ENCODE measurements around the gene HDAC4. TPM values are rescaled to one million over a fixed set of nuclear protein-coding genes. Genes with fewer than 3 reads are reported as not detected.

The HDAC4 gene
- total RNA-seq, 1 experiment from 2014 or later = 11.3 TPM

- Histone ChIP-seq H3K4me1 (no peaks in the 10 kb centered on the region; the same call in 1 of the 2 replicates), H3K27me3 (peaks cover 43% of the 10 kb centered on the region), H3K4me3 (no peak overlapping the region), H3K9me3 (replicated peaks) (no peaks in the 10 kb centered on the region), H3K27ac (no peak overlapping the region), H3K36me3 (no peaks in the 10 kb centered on the region)
- DNase-seq = no peak
Measured at GRCh38 chr2:239002591-239002953, 398.2 kb downstream of the HDAC4 start.

GRCh38 chr2:239001794-239002193 lies 399.0 kb downstream of the HDAC4 start:
- H3K4me3 ChIP-seq = no peak overlapping the region
- no peak overlapping the region for H3K27ac ChIP-seq
- no peaks in the 10 kb centered on the region for H3K36me3 ChIP-seq
- H3K9me3 ChIP-seq (replicated peaks) = no peaks in the 10 kb centered on the region
- peaks cover 44% of the 10 kb centered on the region for H3K27me3 ChIP-seq
- no peak for DNase-seq
- no peaks in the 10 kb centered on the region; the same call in 1 of the 2 replicates for H3K4me1 ChIP-seq

GRCh38 chr2:239000500-239001073 lies 400.2 kb downstream of the HDAC4 start:
- Histone ChIP-seq H3K27me3 (peaks cover 33% of the 10 kb centered on the region), H3K27ac (no peak overlapping the region), H3K4me3 (no peak overlapping the region), H3K4me1 (no peaks in the 10 kb centered on the region; the same call in 1 of the 2 replicates), H3K9me3 (replicated peaks) (no peaks in the 10 kb centered on the region), H3K36me3 (no peaks in the 10 kb centered on the region)
- no peak for DNase-seq

- H3K27ac ChIP-seq = no peak overlapping the region
- peaks cover under 1% of the 10 kb centered on the region; the same call in 1 of the 2 replicates for H3K9me3 ChIP-seq (replicated peaks)
- no peak overlapping the region for H3K4me3 ChIP-seq
- DNase-seq = no peak
- peaks cover 33% of the 10 kb centered on the region for H3K27me3 ChIP-seq
- no peaks in the 10 kb centered on the region; the same call in 1 of the 2 replicates for H3K4me1 ChIP-seq
- H3K36me3 ChIP-seq = no peaks in the 10 kb centered on the region
Measured at GRCh38 chr2:239000089-239000488, 400.7 kb downstream of the HDAC4 start.

- Histone ChIP-seq H3K4me1 (no peaks in the 10 kb centered on the region; the same call in 1 of the 2 replicates), H3K4me3 (no peak overlapping the region), H3K27me3 (peaks cover 26% of the 10 kb centered on the region), H3K27ac (no peak overlapping the region), H3K9me3 (replicated peaks) (peaks cover 6% of the 10 kb centered on the region; the same call in 1 of the 2 replicates), H3K36me3 (no peaks in the 10 kb centered on the region)
- no peak for DNase-seq
Measured at GRCh38 chr2:238999291-238999741, 401.5 kb downstream of the HDAC4 start.

- Histone ChIP-seq H3K36me3 (no peaks in the 10 kb centered on the region), H3K27me3 (peaks cover 21% of the 10 kb centered on the region), H3K27ac (no peak overlapping the region), H3K9me3 (replicated peaks) (peaks cover 6% of the 10 kb centered on the region; the same call in 1 of the 2 replicates), H3K4me1 (no peaks in the 10 kb centered on the region; the same call in 1 of the 2 replicates), H3K4me3 (no peak overlapping the region)
- DNase-seq = no peak
Measured at GRCh38 chr2:238998801-238999200, 402.0 kb downstream of the HDAC4 start.

All from SJCRH30 (cell line).